GM21529 (cell line): ENCODE results near the gene DCP1A.
"Not testable (repeated sequence)": the region's sequence is repeated elsewhere in the genome, so short reads cannot be mapped to it uniquely, and the experiment has no call there.

Source experiments
- ATAC-seq: cut with Tn5 transposase; IDR thresholded peaks from one replicate; pipeline ENCODE4 v1.9.1; 2021; ENCODE audit not compliant: unreplicated experiment

DCP1A gene

DNA sequence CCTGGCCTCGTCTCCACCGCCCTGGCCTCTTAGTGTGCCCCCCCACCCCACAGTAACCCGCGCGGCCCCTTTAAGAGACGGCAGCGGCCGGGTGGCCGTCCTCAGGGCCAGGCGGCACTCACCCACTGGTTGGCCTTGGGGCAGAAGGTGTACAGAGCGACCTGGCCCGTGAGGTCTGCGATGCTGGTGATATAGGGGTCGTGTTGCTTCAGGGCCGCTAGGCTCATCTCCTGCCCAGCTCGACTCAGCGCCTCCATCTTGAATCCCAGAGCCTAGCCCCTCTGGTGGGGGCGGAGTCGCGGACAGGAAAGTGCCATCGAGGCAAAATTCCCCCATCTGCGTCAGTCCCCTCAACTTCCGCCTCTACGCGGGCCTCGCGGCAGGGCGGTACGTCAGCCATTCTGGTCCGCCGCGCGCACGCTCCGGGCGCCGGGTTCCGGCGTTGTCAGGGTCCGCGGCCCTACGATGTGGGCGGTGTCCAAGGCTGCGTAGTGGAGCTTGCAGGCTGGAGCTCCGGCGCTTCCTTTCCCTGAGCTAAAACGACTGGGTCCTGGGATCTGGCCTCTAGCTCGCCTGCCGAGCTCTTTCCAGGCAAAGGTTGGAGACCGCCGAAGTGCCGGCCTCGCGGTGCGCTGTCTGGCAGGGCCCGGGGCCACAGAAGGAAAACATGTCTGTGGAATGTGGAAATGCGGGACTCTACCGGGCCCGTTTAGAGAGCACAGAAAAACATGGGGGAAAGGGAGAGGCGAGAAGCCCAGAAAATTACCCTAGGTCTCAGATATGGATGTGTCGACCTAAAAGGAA, at the start of gene DCP1A:
DCP1A (minus strand) TSS at position 283 of the 804 bp plus-strand sequence; CDS start at position 257, 26 bp downstream.
- ATAC-seq: peak; percentile 95

GRCh38 chr3:53384465-53385423, 37.4 kb upstream of the DCP1A start:
- ATAC-seq: no peak

DNA sequence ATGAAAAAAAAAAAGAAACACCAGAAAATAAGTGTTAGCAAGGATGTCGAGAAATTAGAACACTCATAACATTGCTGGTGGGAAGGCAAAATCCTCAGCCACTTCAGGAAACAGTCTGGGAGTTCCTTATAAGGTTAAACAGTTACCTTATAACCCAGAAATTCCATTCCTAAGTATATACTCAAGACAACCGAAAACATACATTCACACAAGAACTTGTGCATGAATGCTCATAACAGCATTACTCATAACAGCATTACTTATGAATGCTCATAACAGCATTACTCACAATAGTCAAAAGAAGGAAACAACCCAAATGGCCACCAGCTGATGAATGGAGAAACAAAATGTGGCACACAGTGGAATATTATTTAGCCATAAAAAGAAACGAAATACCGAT, 34.8 kb upstream of the DCP1A start:
- ATAC-seq: no peak

GRCh38 chr3:53380306-53380705, 33.0 kb upstream of the DCP1A start:
- ATAC-seq: no peak

GRCh38 chr3:53379898-53380297, 32.6 kb upstream of the DCP1A start:
- ATAC-seq: no peak

GRCh38 chr3:53377794-53378193, 30.5 kb upstream of the DCP1A start:
- no peak for ATAC-seq

GRCh38 chr3:53376679-53377078, 29.3 kb upstream of the DCP1A start:
- ATAC-seq: no peak

DNA sequence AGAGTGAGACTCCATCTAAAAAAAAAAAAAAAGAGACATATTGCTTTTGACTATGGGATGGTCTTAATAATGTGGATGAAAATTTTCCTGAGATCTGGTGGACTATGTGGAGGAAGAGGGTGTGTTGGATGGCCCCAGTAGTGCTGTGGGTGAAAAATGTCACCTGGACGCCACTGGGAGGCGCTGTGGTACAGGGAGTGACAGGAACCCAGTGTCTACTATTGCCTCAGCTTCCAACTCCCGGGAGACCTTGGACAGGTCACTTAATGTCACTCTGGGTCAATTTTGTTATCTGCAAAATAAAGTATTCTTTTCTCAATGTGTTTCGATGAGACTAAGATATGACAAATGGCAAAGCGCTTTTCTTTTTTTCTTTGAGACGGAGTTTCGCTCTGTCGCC, 27.7 kb upstream of the DCP1A start:
- peak; percentile 64 for ATAC-seq

- not testable (repeated sequence) for ATAC-seq
Measured at GRCh38 chr3:53370719-53371118, 23.4 kb upstream of the DCP1A start.

- no peak for ATAC-seq
Measured at GRCh38 chr3:53361852-53362251, 14.5 kb upstream of the DCP1A start.

DNA sequence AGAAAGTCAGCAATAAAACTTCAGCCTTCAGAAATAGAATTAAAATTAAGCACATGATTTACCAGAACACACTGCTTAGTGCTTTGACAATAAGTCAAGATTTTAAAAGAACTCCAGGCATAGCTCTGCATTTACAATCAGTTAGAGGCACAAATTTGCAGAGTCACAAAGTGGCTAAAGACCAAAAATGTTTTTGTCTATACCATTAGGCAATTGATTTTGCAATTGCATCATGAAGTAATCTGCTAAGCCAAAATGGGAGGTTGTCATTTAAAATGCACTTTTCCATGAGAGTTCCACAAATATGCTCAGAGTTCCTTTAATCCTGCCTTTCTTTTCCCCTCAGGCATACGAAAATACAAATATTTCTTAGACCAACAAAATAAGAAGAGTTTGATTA, 10.1 kb upstream of the DCP1A start:
- ATAC-seq: no peak

DNA sequence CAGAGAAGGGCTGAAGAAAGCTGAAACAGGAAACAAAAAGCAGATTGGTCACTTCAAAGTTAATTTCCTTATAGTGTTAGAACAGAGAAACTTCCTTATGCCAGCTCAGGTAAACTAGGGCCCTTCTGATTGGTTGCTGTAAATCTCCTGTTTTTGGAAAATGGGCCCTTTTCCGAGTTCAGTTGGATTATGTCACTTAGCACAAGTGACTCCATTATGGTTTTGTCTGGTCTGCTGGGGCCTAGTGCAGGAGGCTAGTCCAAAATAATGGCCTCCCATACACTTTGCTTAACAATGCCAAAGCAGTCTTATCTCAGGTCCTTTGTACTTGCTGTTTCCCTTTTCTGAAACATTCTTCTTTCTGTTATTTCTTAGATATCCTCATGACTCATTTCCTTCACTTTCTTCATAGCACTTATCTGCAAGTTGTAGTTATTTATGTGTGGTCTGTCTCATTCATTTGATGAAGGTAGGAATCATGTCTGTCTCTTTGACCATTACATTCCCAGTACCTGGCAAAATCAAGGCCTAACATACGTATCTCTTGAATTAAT, 7.7 kb upstream of the DCP1A start:
- ATAC-seq: no peak

- ATAC-seq: no peak
Measured at GRCh38 chr3:53353202-53353601, 5.9 kb upstream of the DCP1A start.

- no peak for ATAC-seq
Measured at GRCh38 chr3:53350652-53351051, 3.3 kb upstream of the DCP1A start.

GRCh38 chr3:53348118-53348517, 775 bp upstream of the DCP1A start:
- ATAC-seq: not testable (repeated sequence)

- no peak for ATAC-seq
Measured at GRCh38 chr3:53346922-53347260, 452 bp downstream of the DCP1A start.

DNA sequence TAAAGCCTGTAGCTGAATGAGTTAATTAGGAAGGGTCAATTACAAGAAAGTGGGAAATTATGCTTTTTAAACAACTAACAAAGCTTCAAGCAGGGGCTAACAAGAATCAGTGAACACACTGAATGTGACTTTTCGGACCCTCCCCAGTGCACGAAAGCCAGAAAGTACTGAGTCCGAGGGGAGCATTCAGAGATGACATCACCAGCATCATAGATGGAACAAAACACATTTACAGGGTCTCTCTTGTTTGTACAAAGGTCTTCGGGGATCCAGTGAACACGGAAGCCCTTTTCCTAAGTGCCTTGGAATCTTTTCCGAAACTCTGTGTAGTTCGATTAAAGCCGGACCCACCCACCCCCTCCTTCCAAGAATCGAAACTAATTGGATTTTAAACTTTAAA, 829 bp downstream of the DCP1A start:
- ATAC-seq: no peak

DNA sequence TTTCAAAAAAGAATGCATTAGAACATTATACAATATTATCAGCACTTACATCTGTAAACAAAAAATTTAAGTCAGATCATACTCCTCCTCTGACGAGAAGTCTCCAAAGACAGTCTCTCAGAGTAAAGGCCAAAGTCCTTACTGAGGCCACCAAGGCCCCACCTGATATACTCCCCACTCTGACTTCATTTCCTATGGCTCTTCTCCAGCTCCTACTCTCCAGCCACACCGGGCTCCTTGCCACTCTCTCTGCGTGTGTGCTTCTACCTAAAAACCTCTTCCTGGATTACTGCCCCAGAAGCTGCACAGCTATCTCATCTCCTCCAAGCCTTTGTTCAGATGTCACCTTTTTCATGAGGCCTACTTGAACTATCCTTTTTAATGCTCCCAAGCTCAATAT, 5.0 kb downstream of the DCP1A start:
- no peak for ATAC-seq

DNA sequence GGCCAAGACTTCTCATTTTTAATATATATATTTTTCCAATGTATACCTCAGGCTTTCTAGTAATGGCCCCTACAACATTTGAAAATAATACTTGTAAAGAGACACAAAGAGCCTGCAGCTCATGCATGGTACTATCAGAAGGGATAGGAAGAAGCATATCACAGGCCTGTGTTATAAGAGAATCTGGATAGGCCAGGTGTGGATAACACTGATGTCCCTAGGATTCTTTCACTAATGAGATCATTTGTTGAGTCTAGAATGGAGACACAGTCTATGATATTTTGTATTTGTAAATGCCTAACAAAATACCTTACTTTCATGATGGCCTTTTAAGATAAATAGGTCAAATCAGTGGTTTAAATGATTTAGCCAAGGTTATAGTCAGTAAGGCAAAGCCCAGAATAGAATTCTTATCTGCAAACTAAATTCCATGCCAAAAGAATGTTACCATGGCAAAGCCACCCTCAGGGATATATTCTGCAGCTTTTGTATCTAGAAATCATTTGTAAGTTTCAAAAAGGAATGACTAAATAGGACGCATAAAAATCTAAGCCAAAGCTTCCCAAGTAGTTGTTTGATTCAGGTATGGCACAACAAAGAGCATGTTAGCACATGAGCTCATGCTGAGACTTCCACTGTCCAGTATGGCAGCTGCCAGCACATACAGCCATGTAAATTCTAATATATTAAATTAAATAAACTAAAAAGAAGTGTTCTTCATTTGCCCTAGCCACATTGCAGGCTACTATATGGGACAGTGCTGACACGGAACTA, 10.0 kb downstream of the DCP1A start:
- no peak for ATAC-seq

- ATAC-seq: no peak
Measured at GRCh38 chr3:53334742-53335141, 12.6 kb downstream of the DCP1A start.

- no peak for ATAC-seq
Measured at GRCh38 chr3:53331871-53332270, 15.5 kb downstream of the DCP1A start.
